SU-DHL-6 (cell line): ENCODE data around the gene GLDN.

Source experiments
- H2AFZ ChIP-seq: fragments of 200-600 bp; sonication (generic); 2 replicates; pipeline ENCODE4 v1.6.1; 2014; ENCODE audit warnings: low read depth, mild to moderate bottlenecking, moderate library complexity, mixed read lengths, antibody characterized with exemption, low read length; ENCODE audit not compliant: severe bottlenecking
- H3F3A ChIP-seq: fragments of 200-600 bp; shearing (Covaris generic); 2 replicates; pipeline ENCODE4 v1.6.0; 2016; ENCODE audit warnings: antibody characterized with exemption, mild to moderate bottlenecking; ENCODE audit not compliant: insufficient read depth
- H3K27ac ChIP-seq: fragments of 200-600 bp; sonication (generic); 2 replicates; pipeline ENCODE4 v1.5.1; 2016; ENCODE audit warnings: low read depth, mild to moderate bottlenecking, low read length, moderate library complexity, mixed read lengths
- H3K27me3 ChIP-seq: fragments of 200-600 bp; sonication (generic), shearing (Covaris generic); 2 replicates; pipeline ENCODE4 v1.6.0; 2014; ENCODE audit warnings: mild to moderate bottlenecking, low read length
- H3K36me3 ChIP-seq: fragments of 200-600 bp; sonication (generic); 2 replicates; pipeline ENCODE4 v1.6.1; 2014; ENCODE audit warnings: mild to moderate bottlenecking, low read length, mixed read lengths
- H3K4me2 ChIP-seq: fragments of 300-600, 200-600 bp; shearing (Covaris generic), sonication (generic); 2 replicates; pipeline ENCODE4 v1.6.0; 2014; ENCODE audit warnings: low read length, low read depth, mild to moderate bottlenecking; ENCODE audit not compliant: poor library complexity, severe bottlenecking
- H3K4me3 ChIP-seq: fragments of 200-600 bp; sonication (generic); 2 replicates; pipeline ENCODE4 v1.5.1; 2014; ENCODE audit warnings: antibody characterized with exemption, low read length, mild to moderate bottlenecking, mixed read lengths; ENCODE audit not compliant: insufficient read depth, poor library complexity, severe bottlenecking
- H3K79me2 ChIP-seq: fragments of 200-600 bp; sonication (generic); 2 replicates; pipeline ENCODE4 v1.6.1; 2014; ENCODE audit warnings: mild to moderate bottlenecking, low read length, moderate library complexity; ENCODE audit not compliant: insufficient read depth
- H3K9ac ChIP-seq: fragments of 200-600 bp; sonication (generic); 2 replicates; pipeline ENCODE4 v1.7.0; 2014; ENCODE audit warnings: mild to moderate bottlenecking, low read length
- H3K9me2 ChIP-seq: fragments of 200-600 bp; sonication (generic); replicated peaks from 2 replicates; pipeline ENCODE4 v1.6.1; 2014; ENCODE audit warnings: low read length; ENCODE audit not compliant: insufficient read depth
- H3K9me3 ChIP-seq: fragments of 200-600 bp; sonication (generic); 2 replicates; pipeline ENCODE4 v1.6.1; 2014; ENCODE audit warnings: low read length, mixed read lengths; ENCODE audit not compliant: insufficient read depth
- H4K20me1 ChIP-seq: fragments of 200-600 bp; sonication (generic); 2 replicates; pipeline ENCODE4 v1.6.1; 2014; ENCODE audit warnings: low read depth, mild to moderate bottlenecking, antibody characterized with exemption, low read length, moderate library complexity, mixed read lengths
- EZH2phosphoT487 ChIP-seq: fragments of 200-600 bp; sonication (generic), shearing (Covaris generic); conservative IDR thresholded peaks from 2 replicates; pipeline ENCODE4 v1.6.1; 2018; ENCODE audit warnings: mild to moderate bottlenecking, antibody characterized with exemption, low read length, moderate library complexity, mixed read lengths
- TF ChIP-seq, protein P1 (sequence below): fragments of 200-600 bp; sonication (generic); IDR thresholded peaks from one replicate; pipeline ENCODE4 v1.5.1; 2017; ENCODE audit warnings: antibody characterized with exemption, mild to moderate bottlenecking, low read length, moderate library complexity; ENCODE audit not compliant: insufficient read depth, poor library complexity, severe bottlenecking

GLDN gene

GRCh38 chr15:51302480-51302879, 39.0 kb upstream of the GLDN start:
- Histone ChIP-seq H3K9ac (no peak overlapping the region), H3K4me2 (no peak overlapping the region), H3K27ac (no peak overlapping the region), H4K20me1 (no peaks in the 10 kb centered on the region), H3K4me3 (no peak overlapping the region), H3K9me2 (no peaks in the 10 kb centered on the region), H3K36me3 (no peaks in the 10 kb centered on the region), H3K27me3 (0 out of 2 replicates have a peak, but pooled peaks cover 3% of the 10 kb centered on the region), H3F3A (no peaks in the 10 kb centered on the region), H3K9me3 (no peaks in the 10 kb centered on the region), H2AFZ (no peak overlapping the region), H3K79me2 (no peaks in the 10 kb centered on the region)
- TF ChIP-seq EZH2phosphoT487 = no peak
- TF ChIP-seq, protein P1, sequence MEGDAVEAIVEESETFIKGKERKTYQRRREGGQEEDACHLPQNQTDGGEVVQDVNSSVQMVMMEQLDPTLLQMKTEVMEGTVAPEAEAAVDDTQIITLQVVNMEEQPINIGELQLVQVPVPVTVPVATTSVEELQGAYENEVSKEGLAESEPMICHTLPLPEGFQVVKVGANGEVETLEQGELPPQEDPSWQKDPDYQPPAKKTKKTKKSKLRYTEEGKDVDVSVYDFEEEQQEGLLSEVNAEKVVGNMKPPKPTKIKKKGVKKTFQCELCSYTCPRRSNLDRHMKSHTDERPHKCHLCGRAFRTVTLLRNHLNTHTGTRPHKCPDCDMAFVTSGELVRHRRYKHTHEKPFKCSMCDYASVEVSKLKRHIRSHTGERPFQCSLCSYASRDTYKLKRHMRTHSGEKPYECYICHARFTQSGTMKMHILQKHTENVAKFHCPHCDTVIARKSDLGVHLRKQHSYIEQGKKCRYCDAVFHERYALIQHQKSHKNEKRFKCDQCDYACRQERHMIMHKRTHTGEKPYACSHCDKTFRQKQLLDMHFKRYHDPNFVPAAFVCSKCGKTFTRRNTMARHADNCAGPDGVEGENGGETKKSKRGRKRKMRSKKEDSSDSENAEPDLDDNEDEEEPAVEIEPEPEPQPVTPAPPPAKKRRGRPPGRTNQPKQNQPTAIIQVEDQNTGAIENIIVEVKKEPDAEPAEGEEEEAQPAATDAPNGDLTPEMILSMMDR = no peak

- Histone ChIP-seq H4K20me1 (no peaks in the 10 kb centered on the region), H3K9me2 (no peaks in the 10 kb centered on the region), H3K27ac (no peak overlapping the region), H3K36me3 (no peaks in the 10 kb centered on the region), H3K27me3 (0 out of 2 replicates have a peak, but pooled peaks cover 3% of the 10 kb centered on the region), H3K4me2 (no peak overlapping the region), H3K79me2 (no peaks in the 10 kb centered on the region), H2AFZ (no peak overlapping the region), H3F3A (no peaks in the 10 kb centered on the region), H3K9me3 (no peaks in the 10 kb centered on the region), H3K4me3 (no peak overlapping the region), H3K9ac (no peak overlapping the region)
- TF ChIP-seq, protein P1 = no peak
- no peak for TF ChIP-seq EZH2phosphoT487
Observed at GRCh38 chr15:51303462-51303980, 37.9 kb upstream of the GLDN start.

DNA sequence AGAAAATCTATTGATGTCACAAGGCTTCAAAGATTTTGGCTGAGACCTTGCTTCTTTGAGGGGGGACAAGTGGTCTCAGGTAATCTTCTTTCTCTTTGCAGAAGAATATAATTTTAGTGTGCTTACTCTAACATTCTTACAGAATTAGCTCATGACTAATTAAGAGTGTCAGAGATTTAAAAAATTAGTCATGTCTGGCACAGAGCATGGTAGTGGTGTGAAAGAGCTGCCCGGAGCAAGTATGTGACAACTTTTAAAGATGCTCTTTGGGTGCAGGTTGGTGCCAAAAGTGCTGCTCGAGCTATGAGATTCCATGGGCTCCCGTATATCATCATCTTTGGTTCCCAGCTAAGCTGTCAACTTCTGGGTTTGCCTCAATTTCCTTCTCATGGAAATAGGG, 34.1 kb upstream of the GLDN start:
- no peak overlapping the region for H3K4me2 ChIP-seq

More for the DNA sequence above, 34.1 kb upstream of the GLDN start:
- no peak overlapping the region for H3K27ac ChIP-seq
- no peaks in the 10 kb centered on the region for H3K9me3 ChIP-seq
- H3K27me3 ChIP-seq = 0 out of 2 replicates have a peak, but pooled peaks cover 3% of the 10 kb centered on the region
- H3K79me2 ChIP-seq = no peaks in the 10 kb centered on the region
- H3F3A ChIP-seq = no peaks in the 10 kb centered on the region
- H3K9me2 ChIP-seq = no peaks in the 10 kb centered on the region
- H4K20me1 ChIP-seq = no peaks in the 10 kb centered on the region
- H3K36me3 ChIP-seq = no peaks in the 10 kb centered on the region
- H3K4me3 ChIP-seq = no peak overlapping the region
- H2AFZ ChIP-seq = no peak overlapping the region
- TF ChIP-seq, protein P1 = no peak
- no peak for TF ChIP-seq EZH2phosphoT487
- no peak overlapping the region for H3K9ac ChIP-seq
